Pancreas (tissue), 10 donors: ENCODE results near the gene AFDN. TPM values are rescaled to one million over a fixed set of nuclear protein-coding genes. Genes with fewer than 3 reads are reported as not detected.

Experiments
- ATAC-seq, 4 donors: fragments of 200-7000 bp; cut with Tn5 transposase; one replicate each; pipeline versions ENCODE4 v1.8.0 to v1.9.1; 2020; ENCODE audit warnings: mild to moderate bottlenecking in 4 of 4, moderate library complexity in 4 of 4
- DNase-seq, 6 donors: peaks; one replicate each; pipeline ENCODE4 v3.0.0-alpha.2; 2020
- FAIRE-seq: peaks from 2 replicates; lab custom pipeline; 2012; peaks lifted over from hg19 to GRCh38; lab: Jason Lieb, UNC
- H3K27ac ChIP-seq, 4 donors: fragments of 200-600 bp; sonication (generic); 1 replicate in 3 of 4; 2 replicates in 1 of 4; pipeline versions ENCODE4 v1.5.0 to v1.8.0; 2020
- H3K27me3 ChIP-seq, 4 donors: fragments of 200-600 bp; one replicate each; pipeline ENCODE4 v1.8.0; 2021
- H3K36me3 ChIP-seq, 3 donors: fragments of 200-600 bp; sonication (generic) in 1 of 3; one replicate each; pipeline versions ENCODE4 v1.5.0 to v1.8.0; 2020 to 2021
- H3K4me1 ChIP-seq, 3 donors: fragments of 200-600 bp; one replicate each; pipeline ENCODE4 v1.8.0; 2021
- H3K4me3 ChIP-seq, 4 donors: fragments of 200-600 bp; sonication (generic) in 2 of 4; one replicate each; pipeline versions ENCODE4 v1.5.0 to v1.8.0; 2020 to 2021
- H3K9me3 ChIP-seq, 4 donors: fragments of 200-600 bp; one replicate each; pipeline ENCODE4 v1.8.0; 2021
- WGBS, 2 donors: extraction: QIAGEN DNeasy Blood & Tissue Kit; methylation state at CpG; one replicate each; pipeline ENCODE4 v1.1.7; 2013; 5-methylcytosine and 5-hydroxymethylcytosine counted together
- intact Hi-C, 3 donors: fragments of 100-400 bp; cut with DNase I; formaldehyde crosslinking; loops; one replicate each; pipeline versions ENCODE4 v1.11.1 to v1.14.2; 2022
- polyA plus RNA-seq, 2 donors: library from polyadenylated mRNA; stranded (reverse); fragments of 200-250 nt; gene quantifications; one replicate each; pipeline ENCODE4 v1.2.3, GENCODE V29; 2013
- total RNA-seq, 6 donors: library from RNA; stranded (reverse); fragmentation: NEBNext Ultra II Directional in 4 of 6; extraction: Animal tissue kit (Norgen Biotek cat#: 25700) in 4 of 6; gene quantifications; one replicate each; pipeline versions ENCODE4 v1.2.1 to v1.2.4, GENCODE V29; 2021 to 2023
- TF ChIP-seq, protein P1 (sequence below), 4 donors: fragments of 200-600 bp; sonication (generic) in 3 of 4; IDR thresholded peaks; one replicate each; pipeline versions ENCODE4 v1.5.0 to v1.8.0; 2021; ENCODE audit warnings: antibody characterized with exemption in 4 of 4
- donor health status: healthy with polysubstance abuse.
- donor health status: DM: no; HTN: no; CAD: no; lungs with moderate emphysema.
- donor health status: DM: no; HTN: no; CAD: no.
- donor health status: control.
- donor health status: control.
- donor health status: Bipolar disorder and iron deficiency.
- donor health status: DM: yes; HTN: yes; CAD: no.
- donor health status: DM: no; HTN: no; CAD: no.
- donor health status: DM: no; HTN: no; CAD: no.
- donor health status: DM: yes; HTN: yes; CAD: no.

The AFDN gene
- total and polyA plus RNA-seq, 8 donors = 55.2 to 122 (median 73.3) TPM

DNA sequence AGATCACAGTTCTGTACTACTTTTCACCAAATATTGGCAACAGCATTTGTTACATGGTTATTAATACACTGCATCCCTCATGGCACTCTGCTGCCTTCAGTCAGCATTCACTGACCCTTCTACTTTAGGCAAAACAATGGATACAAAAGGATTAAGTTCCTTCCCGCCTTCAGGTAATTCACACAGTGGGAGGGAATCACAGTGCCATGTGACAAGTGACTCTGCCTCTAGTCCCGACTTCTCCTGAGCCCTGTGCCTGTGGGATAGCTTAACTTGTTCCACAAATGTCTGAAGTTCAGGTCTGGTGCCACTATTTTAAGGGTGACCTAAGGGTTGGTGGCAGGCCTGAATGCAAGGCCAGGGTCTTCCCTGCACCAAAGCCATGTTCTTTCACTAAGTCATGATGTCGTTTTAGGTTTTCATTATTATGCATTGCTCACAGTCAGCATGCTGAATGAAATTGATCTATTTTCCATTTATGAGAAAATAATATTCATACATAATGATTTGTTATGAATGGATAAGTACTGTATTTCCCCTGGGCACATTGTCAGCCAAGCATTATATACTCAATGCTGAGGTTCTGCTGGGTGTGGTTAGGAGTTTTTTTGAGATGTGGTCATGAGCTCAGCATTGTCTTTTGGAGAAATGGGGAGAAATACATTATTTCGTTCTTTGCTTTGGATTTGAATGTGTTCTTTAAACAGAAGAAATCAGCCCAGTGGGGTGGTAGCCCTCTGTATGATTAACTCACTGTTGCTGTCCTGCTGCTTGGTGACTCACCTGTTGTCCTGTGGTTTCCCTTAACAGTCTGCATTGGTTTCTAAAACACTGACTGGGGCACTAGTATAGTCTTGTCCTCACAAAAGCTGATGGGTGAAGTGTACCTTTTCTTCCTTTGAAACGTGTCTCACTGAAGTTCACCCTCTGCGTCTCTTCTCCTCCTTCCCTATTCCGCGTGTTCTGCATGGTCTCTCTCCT lies 66.4 kb downstream of the AFDN start:
- Histone ChIP-seq H3K27me3 (no peaks in the 10 kb centered on the region), H3K27ac (no peak overlapping the region), H3K36me3 (peaks cover 0 to 29% (median 0%) of the 10 kb centered on the region in 3 donors), H3K4me3 (no peak overlapping the region), H3K9me3 (no peaks in the 10 kb centered on the region), H3K4me1 (no peaks in the 10 kb centered on the region)
- intact Hi-C loops = no loop called here
- WGBS, 2 donors = 82 to 83% methylated on average over 8 of the region's 8 CpGs
- DNase-seq (no peak), ATAC-seq (peak in 3 of 4 donors; percentile 44 to 71 (median 68)), FAIRE-seq (no peak)
- TF ChIP-seq, protein P1, sequence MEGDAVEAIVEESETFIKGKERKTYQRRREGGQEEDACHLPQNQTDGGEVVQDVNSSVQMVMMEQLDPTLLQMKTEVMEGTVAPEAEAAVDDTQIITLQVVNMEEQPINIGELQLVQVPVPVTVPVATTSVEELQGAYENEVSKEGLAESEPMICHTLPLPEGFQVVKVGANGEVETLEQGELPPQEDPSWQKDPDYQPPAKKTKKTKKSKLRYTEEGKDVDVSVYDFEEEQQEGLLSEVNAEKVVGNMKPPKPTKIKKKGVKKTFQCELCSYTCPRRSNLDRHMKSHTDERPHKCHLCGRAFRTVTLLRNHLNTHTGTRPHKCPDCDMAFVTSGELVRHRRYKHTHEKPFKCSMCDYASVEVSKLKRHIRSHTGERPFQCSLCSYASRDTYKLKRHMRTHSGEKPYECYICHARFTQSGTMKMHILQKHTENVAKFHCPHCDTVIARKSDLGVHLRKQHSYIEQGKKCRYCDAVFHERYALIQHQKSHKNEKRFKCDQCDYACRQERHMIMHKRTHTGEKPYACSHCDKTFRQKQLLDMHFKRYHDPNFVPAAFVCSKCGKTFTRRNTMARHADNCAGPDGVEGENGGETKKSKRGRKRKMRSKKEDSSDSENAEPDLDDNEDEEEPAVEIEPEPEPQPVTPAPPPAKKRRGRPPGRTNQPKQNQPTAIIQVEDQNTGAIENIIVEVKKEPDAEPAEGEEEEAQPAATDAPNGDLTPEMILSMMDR (IDR thresholded peaks at IDR 0.05) = no peak

DNA sequence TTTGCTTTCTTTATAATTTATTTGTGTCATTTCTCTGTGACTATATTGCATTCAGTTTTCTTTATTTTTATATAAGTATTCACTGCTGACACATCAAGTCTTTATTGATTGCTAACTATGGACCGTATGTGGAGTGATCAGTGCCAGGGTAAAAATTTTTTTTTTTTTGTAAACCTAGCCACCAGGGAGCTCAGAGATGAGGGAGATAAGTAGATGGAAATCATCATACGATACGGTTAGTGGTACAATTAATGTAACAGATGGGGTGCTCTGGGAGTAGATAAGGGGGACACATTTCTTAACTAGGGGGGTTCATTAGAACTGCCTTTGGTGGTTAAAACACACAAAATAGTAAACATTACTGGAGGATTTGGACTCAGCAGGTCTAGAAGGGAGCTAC lies 68.3 kb downstream of the AFDN start:
- H3K27ac ChIP-seq = no peak overlapping the region
- TF ChIP-seq, protein P1 (IDR thresholded peaks at IDR 0.05) = no peak
- WGBS, 2 donors = 61 to 82% methylated on average over 3 of the region's 3 CpGs
- no peaks in the 10 kb centered on the region for H3K4me1 ChIP-seq
- FAIRE-seq (no peak), ATAC-seq (no peak), DNase-seq (no peak)
- H3K27me3 ChIP-seq = no peaks in the 10 kb centered on the region
- intact Hi-C loops = no loop called here
- no peaks in the 10 kb centered on the region for H3K9me3 ChIP-seq
- H3K4me3 ChIP-seq = no peak overlapping the region
- peaks cover 0 to 21% (median 0%) of the 10 kb centered on the region in 3 donors for H3K36me3 ChIP-seq

DNA sequence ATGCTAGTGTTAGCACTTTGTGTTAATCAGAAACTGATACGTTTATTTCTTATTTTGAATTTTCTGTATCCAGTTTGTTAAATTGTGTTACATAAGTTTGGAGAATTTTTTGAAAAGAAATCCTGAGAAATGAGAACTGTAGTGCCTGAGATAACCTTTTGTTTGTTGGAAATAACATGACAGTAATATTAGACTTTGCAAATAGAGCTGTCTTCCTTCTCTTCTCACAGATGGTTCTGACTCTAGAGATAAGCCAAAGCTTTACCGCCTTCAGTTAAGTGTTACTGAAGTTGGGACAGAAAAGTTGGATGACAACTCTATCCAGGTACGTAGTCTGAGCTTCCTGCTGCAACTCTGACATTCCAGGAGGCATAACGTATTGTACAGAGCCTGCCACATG lies 69.9 kb downstream of the AFDN start:
- H3K9me3 ChIP-seq = no peaks in the 10 kb centered on the region
- intact Hi-C loops = no loop called here
- TF ChIP-seq, protein P1 (IDR thresholded peaks at IDR 0.05) = no peak
- ATAC-seq = no peak
- no peaks in the 10 kb centered on the region for H3K4me1 ChIP-seq
- peaks cover 0 to 10% (median 0%) of the 10 kb centered on the region in 3 donors for H3K36me3 ChIP-seq
- H3K27me3 ChIP-seq = no peaks in the 10 kb centered on the region
- FAIRE-seq = no peak
- no peak overlapping the region for H3K4me3 ChIP-seq
- no peak overlapping the region for H3K27ac ChIP-seq
- no peak for DNase-seq
- WGBS, 2 donors = 58 to 59% methylated on average over 4 of the region's 4 CpGs

DNA sequence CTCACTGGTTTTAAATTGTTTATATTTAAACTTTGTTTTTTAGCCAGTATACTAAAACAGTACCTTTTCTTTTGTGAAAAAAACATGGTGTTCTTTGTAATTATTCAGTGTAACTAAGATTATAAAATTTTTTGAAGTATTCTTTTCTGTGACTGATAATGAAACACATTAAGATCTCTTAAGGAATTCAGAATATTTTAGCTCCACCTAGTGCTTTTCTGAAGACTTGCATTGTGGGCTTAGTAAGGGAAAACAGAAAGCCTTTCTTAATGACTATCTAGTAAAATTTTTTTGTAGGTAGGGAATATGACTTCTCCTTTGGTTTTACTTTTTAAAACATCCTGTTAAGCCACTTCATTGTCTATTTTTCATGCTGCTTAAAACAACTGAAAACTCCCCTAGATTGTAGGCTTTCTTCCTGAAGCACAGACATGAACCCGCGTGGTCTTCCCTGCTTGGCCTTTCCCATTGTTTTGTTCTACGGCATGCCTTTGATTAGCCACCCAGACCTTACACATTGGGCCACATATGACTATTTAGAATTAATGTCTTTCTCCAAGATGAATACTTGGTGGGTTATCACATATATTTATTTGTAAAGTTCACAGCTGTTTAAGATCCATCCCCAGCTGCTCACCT lies 72.1 kb downstream of the AFDN start:
- Histone ChIP-seq H3K36me3 (peaks cover 0 to 10% (median 0%) of the 10 kb centered on the region in 3 donors), H3K27me3 (no peaks in the 10 kb centered on the region), H3K27ac (no peak overlapping the region), H3K9me3 (no peaks in the 10 kb centered on the region), H3K4me1 (no peaks in the 10 kb centered on the region), H3K4me3 (no peak overlapping the region)
- intact Hi-C loops = no loop called here
- 85 to 93% methylated on average over 3 of the region's 3 CpGs for WGBS, 2 donors
- no peak for DNase-seq
- TF ChIP-seq, protein P1 (IDR thresholded peaks at IDR 0.05) = peak; percentile 33 to 66 (median 46)
- peak in 3 of 4 donors; percentile 68 to 86 (median 83) for ATAC-seq
- peak; percentile 95 for FAIRE-seq
